OCI-LY7 (cell line): ENCODE measurements around the gene YIPF2. TPM values are rescaled to one million over a fixed set of nuclear protein-coding genes. Genes with fewer than 3 reads are reported as not detected.

Source experiments
- BruUV-seq: library from RNA; stranded (reverse); fragments of 400-500 nt; replicated peaks from 2 replicates; lab custom pipeline; 2021; lab: Mats Ljungman, UMichigan
- CTCF ChIA-PET: fragments of 300-600 bp; sonication (Branson Sonifier 250); formaldehyde crosslinking; loops from one replicate; lab custom pipeline; 2022; ENCODE audit warnings: antibody characterized with exemption; ENCODE audit not compliant: unreplicated experiment; lab: Charles Lee
- POLR2A ChIA-PET: fragments of 300-600 bp; sonication (Branson Sonifier 250); formaldehyde crosslinking; loops from one replicate; lab custom pipeline; 2022; ENCODE audit warnings: antibody characterized with exemption; lab: Charles Lee
- DNase-seq: peaks from one replicate; pipeline ENCODE4 v3.0.0-alpha.2; 2015; ENCODE audit warnings: low spot score
- H2AFZ ChIP-seq: fragments of 200-600 bp; sonication (generic), shearing (Covaris generic); 2 replicates; pipeline ENCODE4 v1.6.1; 2014; ENCODE audit warnings: mild to moderate bottlenecking, antibody characterized with exemption, low read length, moderate library complexity
- H3K27ac ChIP-seq: fragments of 200-600 bp; sonication (generic); 2 replicates; pipeline ENCODE4 v1.5.1; 2014; ENCODE audit warnings: mixed run types, low read depth, mild to moderate bottlenecking, moderate library complexity, low read length, inconsistent platforms; ENCODE audit not compliant: poor library complexity, severe bottlenecking
- H3K36me3 ChIP-seq: fragments of 200-600 bp; sonication (generic); 2 replicates; pipeline ENCODE4 v1.6.1; 2014; ENCODE audit warnings: mild to moderate bottlenecking, antibody characterized with exemption, low read length, moderate library complexity, mixed read lengths; ENCODE audit not compliant: insufficient read depth
- H3K4me1 ChIP-seq: fragments of 200-600 bp; sonication (generic); 2 replicates; pipeline ENCODE4 v1.5.1; 2014; ENCODE audit warnings: mild to moderate bottlenecking, low read length; ENCODE audit not compliant: insufficient read depth, poor library complexity, severe bottlenecking
- H3K4me2 ChIP-seq: fragments of 200-600 bp; sonication (generic); 2 replicates; pipeline ENCODE4 v1.6.1; 2014; ENCODE audit warnings: mild to moderate bottlenecking, low read length
- H3K4me3 ChIP-seq: fragments of 200-600 bp; sonication (generic); 2 replicates; pipeline ENCODE4 v1.5.1; 2014; ENCODE audit warnings: mild to moderate bottlenecking, low read depth, low read length; ENCODE audit not compliant: poor library complexity, severe bottlenecking
- H3K79me2 ChIP-seq: fragments of 200-600 bp; sonication (generic); 2 replicates; pipeline ENCODE4 v1.6.1; 2016; ENCODE audit warnings: low read depth, mild to moderate bottlenecking, low read length, moderate library complexity, mixed read lengths; ENCODE audit not compliant: insufficient read depth
- H3K9me2 ChIP-seq: fragments of 200-600 bp; sonication (generic); 2 replicates; pipeline ENCODE4 v1.6.1; 2016; ENCODE audit warnings: mild to moderate bottlenecking, low read length, mixed read lengths; ENCODE audit not compliant: insufficient read depth
- H3K9me3 ChIP-seq: fragments of 200-600 bp; sonication (generic); 2 replicates; pipeline ENCODE4 v1.6.1; 2014; ENCODE audit warnings: mild to moderate bottlenecking, mixed run types, low read length, mixed read lengths
- H4K20me1 ChIP-seq: fragments of 200-600 bp; sonication (generic); 2 replicates; pipeline ENCODE4 v1.6.1; 2014; ENCODE audit warnings: mild to moderate bottlenecking, antibody characterized with exemption, low read length, moderate library complexity, mixed read lengths; ENCODE audit not compliant: insufficient read depth
- EZH2phosphoT487 ChIP-seq: fragments of 200-600 bp; sonication (generic); IDR thresholded peaks from 2 replicates; pipeline ENCODE4 v1.6.1; 2018; ENCODE audit warnings: low read depth, borderline replicate concordance, mild to moderate bottlenecking, mixed run types, antibody characterized with exemption, low read length, moderate library complexity, mixed read lengths
- intact Hi-C: fragments of 100-400 bp; cut with micrococcal nuclease; formaldehyde crosslinking; loops from one replicate; pipeline ENCODE4 v1.10.0; 2022; ENCODE audit not compliant: unreplicated experiment
- total RNA-seq, 2 experiments: library from RNA; depleted of rRNA in 1 of 2; stranded (reverse); fragments of >200 nt in 1 of 2; shearing (Covaris generic) in 1 of 2; gene quantifications; 2 replicates each; pipeline ENCODE4 v1.2.3, GENCODE V29; 2014 to 2022
- TF ChIP-seq, protein P1 (sequence below): fragments of 200-600 bp; sonication (generic); conservative IDR thresholded peaks from 2 replicates; pipeline ENCODE4 v1.5.1; 2014; ENCODE audit warnings: mild to moderate bottlenecking, antibody characterized with exemption, low read length, moderate library complexity, mixed read lengths

YIPF2 gene
- total RNA-seq, 2 experiments from 2014 or later = 26.7 to 27.5 TPM

DNA sequence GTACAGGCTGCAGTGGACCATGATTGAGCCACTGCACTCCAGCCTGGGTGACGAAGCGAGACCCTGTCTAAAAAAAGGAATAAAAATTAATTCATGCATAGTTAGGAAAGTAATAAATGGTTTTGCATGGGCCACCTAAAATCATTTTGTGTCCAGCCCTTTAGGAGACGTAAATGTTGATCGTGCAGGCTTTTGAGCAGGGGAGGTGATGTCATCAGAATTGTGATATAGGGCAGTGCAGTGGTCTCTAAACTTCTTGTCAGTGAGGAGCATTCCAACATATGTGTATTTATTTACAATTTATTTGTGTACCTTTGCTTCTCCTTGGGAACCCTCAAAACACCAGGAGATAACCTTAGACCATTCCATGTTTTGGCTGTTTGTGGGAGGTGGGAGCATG lies 35.4 kb upstream of the YIPF2 start:
- Histone ChIP-seq H3K4me2 (peak overlapping the region; percentile 76), H3K79me2 (peaks cover 85% of the 10 kb centered on the region), H2AFZ (no peak overlapping the region), H3K36me3 (peaks cover 46% of the 10 kb centered on the region), H3K4me3 (peak overlapping the region; percentile 87), H3K9me3 (no peaks in the 10 kb centered on the region), H4K20me1 (no peaks in the 10 kb centered on the region), H3K4me1 (peaks cover 68% of the 10 kb centered on the region), H3K9me2 (no peaks in the 10 kb centered on the region), H3K27ac (peak overlapping the region; percentile 99)
- no peak for DNase-seq
- CTCF ChIA-PET = interaction anchor here (0.6 kb wide), 1 partner anchor 123 kb away, joined by 3 read pairs; no protein-coding TSS in a partner anchor
- BruUV-seq = no TSS peak
- POLR2A ChIA-PET = interaction anchor here (0.7 to 1.2 kb wide), 5 partner anchors 12 to 24 kb away, joined by 3 to 7 read pairs (median 4); no protein-coding TSS in a partner anchor
- TF ChIP-seq, protein P1, sequence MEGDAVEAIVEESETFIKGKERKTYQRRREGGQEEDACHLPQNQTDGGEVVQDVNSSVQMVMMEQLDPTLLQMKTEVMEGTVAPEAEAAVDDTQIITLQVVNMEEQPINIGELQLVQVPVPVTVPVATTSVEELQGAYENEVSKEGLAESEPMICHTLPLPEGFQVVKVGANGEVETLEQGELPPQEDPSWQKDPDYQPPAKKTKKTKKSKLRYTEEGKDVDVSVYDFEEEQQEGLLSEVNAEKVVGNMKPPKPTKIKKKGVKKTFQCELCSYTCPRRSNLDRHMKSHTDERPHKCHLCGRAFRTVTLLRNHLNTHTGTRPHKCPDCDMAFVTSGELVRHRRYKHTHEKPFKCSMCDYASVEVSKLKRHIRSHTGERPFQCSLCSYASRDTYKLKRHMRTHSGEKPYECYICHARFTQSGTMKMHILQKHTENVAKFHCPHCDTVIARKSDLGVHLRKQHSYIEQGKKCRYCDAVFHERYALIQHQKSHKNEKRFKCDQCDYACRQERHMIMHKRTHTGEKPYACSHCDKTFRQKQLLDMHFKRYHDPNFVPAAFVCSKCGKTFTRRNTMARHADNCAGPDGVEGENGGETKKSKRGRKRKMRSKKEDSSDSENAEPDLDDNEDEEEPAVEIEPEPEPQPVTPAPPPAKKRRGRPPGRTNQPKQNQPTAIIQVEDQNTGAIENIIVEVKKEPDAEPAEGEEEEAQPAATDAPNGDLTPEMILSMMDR = no peak
- no peak for TF ChIP-seq EZH2phosphoT487
- intact Hi-C loops = loop anchor here (1.0 kb wide), 1 partner anchor 16 kb away; no protein-coding TSS in a partner anchor

DNA sequence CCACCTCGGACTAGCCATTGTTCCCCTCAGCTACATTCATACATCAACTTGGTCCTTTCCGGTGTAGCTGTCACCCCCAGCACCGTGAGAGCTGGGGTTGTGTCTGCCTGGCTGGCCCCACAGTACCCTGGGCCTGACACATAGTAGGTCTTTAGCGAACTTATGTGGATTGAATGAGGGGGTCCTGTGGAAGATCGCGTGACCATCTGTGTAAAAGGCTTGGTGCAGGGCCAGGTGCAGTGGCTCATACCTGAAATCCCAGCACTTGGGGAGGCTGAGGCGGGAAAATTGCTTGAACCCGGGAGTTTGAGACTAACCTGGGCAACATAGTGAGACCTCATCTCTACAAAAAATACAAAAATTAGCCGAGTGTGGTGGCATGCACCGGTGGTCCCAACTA lies 34.4 kb upstream of the YIPF2 start:
- Histone ChIP-seq H3K36me3 (peaks cover 46% of the 10 kb centered on the region), H4K20me1 (no peaks in the 10 kb centered on the region), H3K27ac (peak overlapping the region; percentile 99), H3K4me3 (peak overlapping the region; percentile 87), H3K4me1 (peaks cover 59% of the 10 kb centered on the region), H3K4me2 (peak overlapping the region; percentile 76), H3K79me2 (peaks cover 75% of the 10 kb centered on the region), H2AFZ (no peak overlapping the region), H3K9me2 (no peaks in the 10 kb centered on the region), H3K9me3 (no peaks in the 10 kb centered on the region)
- TF ChIP-seq EZH2phosphoT487 = no peak
- TF ChIP-seq, protein P1 = no peak
- intact Hi-C loops = loop anchor here (1.0 kb wide), 1 partner anchor 17 kb away; no protein-coding TSS in a partner anchor
- POLR2A ChIA-PET = interaction anchor here (0.8 to 1.3 kb wide), 5 partner anchors 10 to 23 kb away, joined by 3 to 7 read pairs (median 4); no protein-coding TSS in a partner anchor
- no TSS peak for BruUV-seq
- no peak for DNase-seq
- CTCF ChIA-PET = no interaction called here
